AG10803 (cell line): ENCODE data around the gene CEACAM5.

Experiments
- DNase-seq: peaks from one replicate; pipeline ENCODE4 v3.0.0; 2010; ENCODE audit warnings: low read depth
- H3K4me3 ChIP-seq: 2 replicates; pipeline ENCODE4 v1.5.1; 2011; ENCODE audit warnings: mild to moderate bottlenecking, low read length, control low read depth
- TF ChIP-seq, protein P1 (sequence below): conservative IDR thresholded peaks from 2 replicates; pipeline ENCODE4 v1.5.1; 2011; ENCODE audit warnings: mild to moderate bottlenecking, low read length, control low read depth, inconsistent platforms

The CEACAM5 gene

DNA sequence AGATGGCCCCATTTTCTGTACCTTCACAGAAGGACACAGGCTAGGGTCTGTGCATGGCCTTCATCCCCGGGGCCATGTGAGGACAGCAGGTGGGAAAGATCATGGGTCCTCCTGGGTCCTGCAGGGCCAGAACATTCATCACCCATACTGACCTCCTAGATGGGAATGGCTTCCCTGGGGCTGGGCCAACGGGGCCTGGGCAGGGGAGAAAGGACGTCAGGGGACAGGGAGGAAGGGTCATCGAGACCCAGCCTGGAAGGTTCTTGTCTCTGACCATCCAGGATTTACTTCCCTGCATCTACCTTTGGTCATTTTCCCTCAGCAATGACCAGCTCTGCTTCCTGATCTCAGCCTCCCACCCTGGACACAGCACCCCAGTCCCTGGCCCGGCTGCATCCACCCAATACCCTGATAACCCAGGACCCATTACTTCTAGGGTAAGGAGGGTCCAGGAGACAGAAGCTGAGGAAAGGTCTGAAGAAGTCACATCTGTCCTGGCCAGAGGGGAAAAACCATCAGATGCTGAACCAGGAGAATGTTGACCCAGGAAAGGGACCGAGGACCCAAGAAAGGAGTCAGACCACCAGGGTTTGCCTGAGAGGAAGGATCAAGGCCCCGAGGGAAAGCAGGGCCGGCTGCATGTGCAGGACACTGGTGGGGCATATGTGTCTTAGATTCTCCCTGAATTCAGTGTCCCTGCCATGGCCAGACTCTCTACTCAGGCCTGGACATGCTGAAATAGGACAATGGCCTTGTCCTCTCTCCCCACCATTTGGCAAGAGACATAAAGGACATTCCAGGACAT, 13.4 kb upstream of the CEACAM5 start:
- TF ChIP-seq, protein P1, sequence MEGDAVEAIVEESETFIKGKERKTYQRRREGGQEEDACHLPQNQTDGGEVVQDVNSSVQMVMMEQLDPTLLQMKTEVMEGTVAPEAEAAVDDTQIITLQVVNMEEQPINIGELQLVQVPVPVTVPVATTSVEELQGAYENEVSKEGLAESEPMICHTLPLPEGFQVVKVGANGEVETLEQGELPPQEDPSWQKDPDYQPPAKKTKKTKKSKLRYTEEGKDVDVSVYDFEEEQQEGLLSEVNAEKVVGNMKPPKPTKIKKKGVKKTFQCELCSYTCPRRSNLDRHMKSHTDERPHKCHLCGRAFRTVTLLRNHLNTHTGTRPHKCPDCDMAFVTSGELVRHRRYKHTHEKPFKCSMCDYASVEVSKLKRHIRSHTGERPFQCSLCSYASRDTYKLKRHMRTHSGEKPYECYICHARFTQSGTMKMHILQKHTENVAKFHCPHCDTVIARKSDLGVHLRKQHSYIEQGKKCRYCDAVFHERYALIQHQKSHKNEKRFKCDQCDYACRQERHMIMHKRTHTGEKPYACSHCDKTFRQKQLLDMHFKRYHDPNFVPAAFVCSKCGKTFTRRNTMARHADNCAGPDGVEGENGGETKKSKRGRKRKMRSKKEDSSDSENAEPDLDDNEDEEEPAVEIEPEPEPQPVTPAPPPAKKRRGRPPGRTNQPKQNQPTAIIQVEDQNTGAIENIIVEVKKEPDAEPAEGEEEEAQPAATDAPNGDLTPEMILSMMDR, result no peak
- no peak for DNase-seq
- no peak overlapping the region for H3K4me3 ChIP-seq

DNA sequence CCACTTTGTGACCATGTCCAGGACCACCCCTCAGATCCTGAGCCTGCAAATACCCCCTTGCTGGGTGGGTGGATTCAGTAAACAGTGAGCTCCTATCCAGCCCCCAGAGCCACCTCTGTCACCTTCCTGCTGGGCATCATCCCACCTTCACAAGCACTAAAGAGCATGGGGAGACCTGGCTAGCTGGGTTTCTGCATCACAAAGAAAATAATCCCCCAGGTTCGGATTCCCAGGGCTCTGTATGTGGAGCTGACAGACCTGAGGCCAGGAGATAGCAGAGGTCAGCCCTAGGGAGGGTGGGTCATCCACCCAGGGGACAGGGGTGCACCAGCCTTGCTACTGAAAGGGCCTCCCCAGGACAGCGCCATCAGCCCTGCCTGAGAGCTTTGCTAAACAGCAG, 12.7 kb upstream of the CEACAM5 start:
- TF ChIP-seq, protein P1, result no peak
- no peak overlapping the region for H3K4me3 ChIP-seq
- no peak for DNase-seq

- TF ChIP-seq, protein P1, result no peak
- DNase-seq, result no peak
- no peak overlapping the region for H3K4me3 ChIP-seq
Measured at GRCh38 chr19:41696402-41697197, 11.8 kb upstream of the CEACAM5 start.

DNA sequence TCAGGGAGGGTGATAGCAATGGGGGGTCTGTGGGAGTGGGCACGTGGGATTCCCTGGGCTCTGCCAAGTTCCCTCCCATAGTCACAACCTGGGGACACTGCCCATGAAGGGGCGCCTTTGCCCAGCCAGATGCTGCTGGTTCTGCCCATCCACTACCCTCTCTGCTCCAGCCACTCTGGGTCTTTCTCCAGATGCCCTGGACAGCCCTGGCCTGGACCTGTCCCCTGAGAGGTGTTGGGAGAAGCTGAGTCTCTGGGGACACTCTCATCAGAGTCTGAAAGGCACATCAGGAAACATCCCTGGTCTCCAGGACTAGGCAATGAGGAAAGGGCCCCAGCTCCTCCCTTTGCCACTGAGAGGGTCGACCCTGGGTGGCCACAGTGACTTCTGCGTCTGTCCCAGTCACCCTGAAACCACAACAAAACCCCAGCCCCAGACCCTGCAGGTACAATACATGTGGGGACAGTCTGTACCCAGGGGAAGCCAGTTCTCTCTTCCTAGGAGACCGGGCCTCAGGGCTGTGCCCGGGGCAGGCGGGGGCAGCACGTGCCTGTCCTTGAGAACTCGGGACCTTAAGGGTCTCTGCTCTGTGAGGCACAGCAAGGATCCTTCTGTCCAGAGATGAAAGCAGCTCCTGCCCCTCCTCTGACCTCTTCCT, 11.1 kb upstream of the CEACAM5 start:
- H3K4me3 ChIP-seq, result no peak overlapping the region
- TF ChIP-seq, protein P1, result no peak
- no peak for DNase-seq

DNA sequence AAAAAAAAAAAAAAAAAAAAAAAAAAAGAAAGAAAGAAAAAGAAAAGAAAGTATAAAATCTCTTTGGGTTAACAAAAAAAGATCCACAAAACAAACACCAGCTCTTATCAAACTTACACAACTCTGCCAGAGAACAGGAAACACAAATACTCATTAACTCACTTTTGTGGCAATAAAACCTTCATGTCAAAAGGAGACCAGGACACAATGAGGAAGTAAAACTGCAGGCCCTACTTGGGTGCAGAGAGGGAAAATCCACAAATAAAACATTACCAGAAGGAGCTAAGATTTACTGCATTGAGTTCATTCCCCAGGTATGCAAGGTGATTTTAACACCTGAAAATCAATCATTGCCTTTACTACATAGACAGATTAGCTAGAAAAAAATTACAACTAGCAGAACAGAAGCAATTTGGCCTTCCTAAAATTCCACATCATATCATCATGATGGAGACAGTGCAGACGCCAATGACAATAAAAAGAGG, 9.6 kb upstream of the CEACAM5 start:
- no peak for DNase-seq
- no peak overlapping the region for H3K4me3 ChIP-seq
- TF ChIP-seq, protein P1, result no peak

DNA sequence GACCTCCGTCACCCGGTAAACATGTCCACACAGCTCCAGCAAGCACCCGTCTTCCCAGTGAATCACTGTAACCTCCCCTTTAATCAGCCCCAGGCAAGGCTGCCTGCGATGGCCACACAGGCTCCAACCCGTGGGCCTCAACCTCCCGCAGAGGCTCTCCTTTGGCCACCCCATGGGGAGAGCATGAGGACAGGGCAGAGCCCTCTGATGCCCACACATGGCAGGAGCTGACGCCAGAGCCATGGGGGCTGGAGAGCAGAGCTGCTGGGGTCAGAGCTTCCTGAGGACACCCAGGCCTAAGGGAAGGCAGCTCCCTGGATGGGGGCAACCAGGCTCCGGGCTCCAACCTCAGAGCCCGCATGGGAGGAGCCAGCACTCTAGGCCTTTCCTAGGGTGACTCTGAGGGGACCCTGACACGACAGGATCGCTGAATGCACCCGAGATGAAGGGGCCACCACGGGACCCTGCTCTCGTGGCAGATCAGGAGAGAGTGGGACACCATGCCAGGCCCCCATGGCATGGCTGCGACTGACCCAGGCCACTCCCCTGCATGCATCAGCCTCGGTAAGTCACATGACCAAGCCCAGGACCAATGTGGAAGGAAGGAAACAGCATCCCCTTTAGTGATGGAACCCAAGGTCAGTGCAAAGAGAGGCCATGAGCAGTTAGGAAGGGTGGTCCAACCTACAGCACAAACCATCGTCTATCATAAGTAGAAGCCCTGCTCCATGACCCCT, 9.0 kb upstream of the CEACAM5 start:
- no peak for DNase-seq
- TF ChIP-seq, protein P1, result no peak
- no peak overlapping the region for H3K4me3 ChIP-seq
